HG03066 (cell line): Measurements from ENCODE around the gene NR2F6.
"Not testable (repeated sequence)": the region's sequence is repeated elsewhere in the genome, so short reads cannot be mapped to it uniquely, and the experiment has no call there.

Source experiments
- ATAC-seq: cut with Tn5 transposase; IDR thresholded peaks from one replicate; pipeline ENCODE4 v1.9.1; 2021; ENCODE audit warnings: low read depth; ENCODE audit not compliant: unreplicated experiment

Gene NR2F6

GRCh38 chr19:17245535-17245984 is at the start of gene NR2F6:
TSS of gene NR2F6 (minus strand) at chr19:17245919. CDS start at chr19:17245220, 699 bp downstream.
- ATAC-seq: no peak

DNA sequence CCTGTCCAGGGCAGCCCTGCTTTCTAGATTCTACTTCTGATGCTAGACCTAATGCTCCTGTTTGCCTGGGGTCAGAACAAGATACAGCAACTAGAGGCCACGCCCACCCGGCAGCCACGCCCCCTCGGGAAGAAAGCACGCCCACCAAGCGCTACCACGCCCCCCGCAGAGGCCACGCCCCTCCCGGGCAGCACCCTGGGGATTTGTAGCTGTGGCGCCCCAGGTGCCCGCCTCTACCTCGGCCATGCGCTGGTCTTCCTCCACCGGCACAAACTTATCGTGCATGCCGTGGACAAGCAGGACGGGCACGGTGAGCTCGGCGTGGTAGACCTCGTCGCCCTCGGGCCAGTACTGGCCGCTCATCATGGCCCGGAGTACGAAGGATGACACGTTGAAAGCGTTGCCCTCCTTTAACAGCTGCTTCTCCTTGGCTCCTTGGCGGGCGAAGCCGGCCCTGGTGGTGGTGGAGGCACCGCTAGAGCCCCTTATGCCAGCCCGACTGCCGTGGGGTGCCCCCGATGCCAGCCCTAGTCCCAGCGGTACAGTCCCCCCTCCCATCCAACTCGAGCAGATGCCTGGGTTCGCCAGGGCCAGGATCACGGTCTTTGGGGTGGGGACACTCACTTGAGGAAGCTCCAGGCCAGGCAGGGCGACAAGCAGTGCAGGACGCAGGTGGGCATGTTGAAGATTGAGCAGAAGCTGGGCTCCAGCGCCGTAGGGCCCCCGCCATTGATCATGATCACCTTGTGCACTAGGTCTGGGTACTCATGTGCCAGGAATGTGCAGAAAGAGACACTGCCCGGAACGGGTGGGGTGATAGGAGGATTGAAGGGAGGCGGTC is 48.6 kb upstream of the NR2F6 start:
- ATAC-seq: no peak

DNA sequence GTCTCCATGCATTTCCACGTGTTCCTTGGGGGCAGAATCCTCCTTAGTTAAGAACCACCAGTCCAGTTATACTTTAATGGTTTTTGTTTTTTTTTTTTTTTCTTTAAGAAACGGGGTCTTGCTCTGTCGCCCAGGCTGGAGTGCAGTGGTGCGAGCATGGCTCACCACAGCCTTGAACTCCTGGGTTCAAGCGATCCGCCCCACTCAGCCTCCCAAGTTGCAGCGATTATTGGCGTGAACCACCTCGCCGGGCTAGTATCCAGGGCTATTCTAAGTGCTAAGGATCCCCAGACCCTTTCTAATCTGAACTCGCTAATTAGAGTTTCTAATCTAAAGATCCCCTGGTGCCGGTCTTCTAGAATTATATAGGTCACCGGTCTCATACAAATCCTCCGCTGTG is 47.9 kb upstream of the NR2F6 start:
- ATAC-seq: no peak

DNA sequence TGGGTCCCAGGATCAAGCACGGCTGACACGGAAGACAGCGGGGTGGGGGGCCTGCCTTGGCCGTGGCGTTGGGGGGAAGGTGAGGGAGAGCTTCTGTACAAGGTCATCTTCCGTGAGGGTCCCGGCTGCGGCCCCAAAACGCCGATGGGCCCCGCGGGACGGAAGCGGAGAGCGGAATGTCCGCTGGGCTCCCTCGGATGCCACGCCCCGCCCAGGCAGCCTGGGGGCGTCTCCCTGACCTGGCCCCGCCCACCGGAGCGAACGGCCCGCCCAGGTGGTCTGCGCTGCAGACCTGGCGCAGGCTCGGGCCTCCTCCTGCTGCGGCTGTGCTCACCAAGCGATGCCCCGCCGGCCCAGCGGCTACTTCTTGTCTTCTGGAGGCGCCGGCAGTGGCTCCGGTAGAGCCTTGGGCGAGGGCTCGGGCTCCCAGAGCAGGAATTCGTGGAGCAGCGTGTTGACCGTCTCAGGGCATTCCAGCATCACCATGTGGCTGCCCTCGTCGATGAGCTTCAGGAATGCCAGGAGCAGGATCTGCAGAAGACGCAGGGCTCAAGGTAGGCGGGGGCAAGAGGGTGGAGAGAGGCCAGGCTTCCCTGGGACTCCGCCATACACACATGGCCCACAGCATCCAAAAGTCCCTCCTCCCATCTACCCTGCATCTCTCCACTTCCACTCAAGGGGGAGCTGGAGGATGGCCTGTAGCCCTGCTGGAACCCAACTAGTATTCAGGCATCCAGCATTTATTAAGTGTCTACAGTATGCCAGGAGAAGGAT is 46.8 kb upstream of the NR2F6 start:
- peak; percentile 65 for ATAC-seq

GRCh38 chr19:17289489-17289888 is 43.8 kb upstream of the NR2F6 start:
- no peak for ATAC-seq

DNA sequence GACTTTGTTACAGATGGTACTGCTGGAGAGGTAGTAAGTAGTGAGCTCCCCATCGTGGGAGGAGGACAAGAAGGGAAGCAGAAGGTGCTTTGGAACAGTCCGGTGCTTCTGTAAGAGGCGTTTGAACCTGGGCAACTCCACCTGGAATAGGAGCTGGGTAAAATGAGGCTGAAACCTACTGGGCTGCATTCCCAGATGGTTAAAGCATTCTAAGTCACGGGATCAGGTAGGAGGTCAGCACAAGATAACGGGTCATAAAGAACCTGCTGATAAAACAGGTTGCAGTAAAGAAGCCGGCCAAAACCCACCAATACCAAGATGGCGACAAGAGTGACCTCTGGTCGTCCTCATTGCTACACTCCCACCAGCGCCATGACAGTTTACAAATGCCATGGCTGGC is 41.0 kb upstream of the NR2F6 start:
- ATAC-seq: no peak

DNA sequence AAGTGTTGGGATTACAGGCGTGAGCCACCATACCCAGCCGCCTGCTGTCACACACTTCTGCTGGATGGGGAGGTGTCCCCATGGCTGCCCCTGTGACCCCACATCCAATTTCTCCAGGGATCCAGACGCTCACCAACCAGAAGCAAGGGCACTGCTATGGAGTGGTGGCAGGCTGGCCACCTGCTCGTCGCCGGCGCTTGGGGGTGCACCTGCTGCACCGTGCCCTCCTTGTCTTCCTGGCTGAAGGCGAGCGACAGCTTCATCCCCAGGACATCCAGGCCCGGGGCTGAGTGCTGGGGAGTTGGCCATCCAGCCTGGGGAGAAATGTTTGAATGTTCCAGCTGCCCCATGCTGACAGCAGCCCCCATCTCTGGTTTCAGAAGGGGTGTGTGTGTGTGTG is 40.5 kb upstream of the NR2F6 start:
- no peak for ATAC-seq

- ATAC-seq: no peak
These were observed 39.9 kb upstream of the NR2F6 start for GRCh38 chr19:17285415-17286135.

DNA sequence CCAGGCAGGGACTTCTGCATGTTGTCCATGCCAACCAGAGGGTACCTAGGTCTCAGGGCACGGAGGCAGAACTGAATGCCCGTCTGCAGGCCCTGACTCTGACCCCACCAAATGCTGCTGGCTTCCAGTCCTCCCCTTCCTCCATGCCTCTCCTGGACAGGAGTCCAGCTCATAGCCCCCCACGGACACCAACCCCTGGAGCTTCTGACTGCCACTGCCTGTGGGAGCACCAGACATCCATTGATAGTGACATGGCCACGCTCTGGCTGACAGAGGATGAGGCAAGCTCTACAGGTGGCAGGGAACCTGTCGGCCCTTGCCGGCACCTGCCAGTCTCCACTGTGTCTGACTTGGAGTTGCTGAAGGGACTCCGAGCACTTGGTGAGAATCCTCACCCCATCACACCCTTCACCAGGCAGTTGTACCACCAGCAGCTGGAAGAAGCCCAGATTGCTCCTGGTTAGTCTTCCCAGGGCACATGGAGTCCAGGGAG is 37.8 kb upstream of the NR2F6 start:
- ATAC-seq: no peak

DNA sequence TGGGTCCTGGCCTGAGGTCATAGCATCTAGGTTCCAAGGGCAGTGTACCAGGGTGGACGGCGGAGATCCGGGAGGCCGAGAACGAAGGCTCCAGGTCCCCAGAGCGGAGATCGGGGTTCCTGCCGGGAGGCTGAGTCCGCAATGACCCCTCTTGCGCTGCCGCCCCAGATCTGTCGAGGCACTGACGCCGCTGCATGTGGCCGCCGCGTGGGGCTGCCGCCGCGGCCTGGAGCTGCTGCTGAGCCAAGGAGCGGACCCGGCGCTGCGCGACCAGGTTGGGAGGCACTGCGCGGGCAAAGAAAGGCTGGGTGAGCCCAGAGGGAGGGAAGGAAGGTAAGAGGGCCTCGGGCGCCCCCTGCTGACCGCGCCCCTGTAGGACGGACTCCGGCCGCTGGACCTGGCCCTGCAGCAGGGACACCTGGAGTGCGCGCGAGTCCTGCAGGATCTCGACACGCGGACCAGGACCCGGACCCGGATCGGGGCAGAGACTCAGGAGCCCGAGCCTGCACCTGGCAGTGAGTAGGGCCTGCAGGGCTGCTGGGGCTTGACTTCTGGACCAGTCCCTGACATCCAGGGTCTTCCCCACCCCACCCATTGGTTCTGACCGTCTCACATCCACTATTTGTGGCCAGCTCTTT is 36.9 kb upstream of the NR2F6 start:
- ATAC-seq: peak; percentile 62

DNA sequence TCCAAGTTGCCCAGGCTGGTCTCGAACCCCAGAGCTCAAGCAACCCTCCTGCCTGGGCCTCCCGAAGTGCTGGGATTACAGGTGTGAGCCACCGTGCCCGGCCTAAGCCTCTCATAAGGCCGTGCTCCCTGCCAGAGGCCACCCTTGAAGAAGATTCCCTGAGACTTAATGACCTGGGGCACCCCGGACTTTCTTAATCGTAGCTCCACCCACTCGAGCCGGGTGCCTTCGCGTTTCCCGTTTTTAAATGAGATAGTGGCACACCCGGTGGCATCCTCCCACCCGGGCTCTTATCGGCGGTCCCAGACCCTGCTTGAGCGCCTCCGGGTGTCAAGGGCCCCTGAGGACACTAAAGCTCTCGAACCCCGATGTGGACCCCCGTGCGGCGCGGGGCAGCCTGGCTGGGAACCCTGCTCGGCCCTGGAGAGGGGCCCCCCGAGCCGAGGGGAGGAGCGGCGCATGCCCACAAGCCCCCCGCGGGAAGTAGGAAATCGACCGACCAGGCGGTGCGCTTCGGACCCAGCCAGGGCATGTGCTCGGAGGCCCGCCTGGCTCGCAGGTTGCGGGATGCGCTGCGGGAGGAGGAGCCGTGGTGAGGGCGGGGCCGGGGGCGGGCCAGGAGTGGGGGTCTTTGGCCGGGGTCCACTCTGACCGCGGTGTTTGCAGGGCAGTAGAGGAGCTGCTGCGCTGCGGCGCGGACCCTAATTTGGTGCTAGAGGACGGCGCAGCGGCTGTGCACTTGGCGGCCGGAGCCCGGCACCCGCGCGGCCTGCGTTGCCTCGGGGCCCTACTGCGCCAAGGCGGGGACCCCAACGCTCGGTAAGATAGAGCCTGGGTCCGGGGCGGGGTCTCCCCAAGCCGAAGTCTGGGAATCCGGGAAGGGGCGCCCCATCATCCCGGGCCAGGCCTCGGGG is 35.9 kb upstream of the NR2F6 start, which contains the start of gene ANKLE1:
TSS of gene ANKLE1 (plus strand) at position 511 of the 914 bp plus-strand sequence. CDS start at position 531, 20 bp downstream.
- no peak for ATAC-seq

GRCh38 chr19:17279436-17279835 is 33.7 kb upstream of the NR2F6 start:
- ATAC-seq: no peak

DNA sequence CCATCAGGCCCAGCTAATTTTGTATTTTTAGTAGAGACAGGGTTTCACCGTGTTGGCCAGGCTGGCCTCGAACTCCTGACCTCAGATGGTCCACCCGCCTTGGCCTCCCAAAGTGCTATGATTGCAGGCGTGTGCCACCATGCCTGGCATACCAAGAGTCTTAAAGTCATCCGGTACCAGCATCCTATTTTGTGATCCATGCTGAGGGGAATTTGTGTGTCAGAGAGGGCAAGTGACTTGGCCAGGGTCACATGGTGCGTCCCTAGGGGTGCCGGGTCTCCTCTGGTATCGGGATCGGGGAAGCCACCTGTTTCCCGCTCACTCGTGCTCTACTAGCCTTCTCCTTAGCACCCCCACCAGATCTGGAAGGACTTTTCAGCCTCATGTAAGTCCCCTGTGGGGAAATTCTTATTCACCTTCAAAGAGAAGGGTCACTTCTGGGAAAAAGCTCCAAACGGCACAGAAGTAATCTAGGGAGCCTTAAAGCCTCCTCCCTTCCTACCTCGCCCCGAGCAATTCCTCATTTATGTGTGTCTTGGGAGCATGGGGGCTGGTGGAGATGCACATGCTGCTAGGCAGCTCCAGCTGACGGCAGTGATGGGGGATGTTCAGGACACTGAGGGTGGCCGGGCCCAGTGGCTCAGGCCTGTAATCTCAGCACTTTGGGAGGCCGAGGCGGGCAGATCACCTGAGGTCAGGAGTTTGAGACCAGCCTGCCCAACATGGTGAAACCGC is 29.9 kb upstream of the NR2F6 start:
- no peak for ATAC-seq

DNA sequence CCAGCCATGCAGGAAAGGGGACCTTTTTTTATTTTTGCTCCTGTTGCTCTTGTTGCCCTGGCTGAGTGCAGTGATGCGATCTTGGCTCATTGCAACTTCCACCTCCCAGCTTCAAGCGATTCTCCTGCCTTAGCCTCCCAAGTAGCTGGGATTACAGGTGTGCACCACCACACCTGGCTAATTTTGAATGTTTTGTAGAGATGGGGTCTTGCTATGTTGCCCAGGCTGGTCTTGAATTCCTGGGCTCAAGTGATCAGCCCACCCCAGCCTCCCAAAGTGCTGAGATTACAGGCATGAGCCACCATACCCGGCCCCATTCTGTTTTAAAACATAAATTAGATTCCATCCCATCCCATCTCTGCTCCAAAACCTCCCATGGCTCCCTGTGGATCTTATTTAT is 29.2 kb upstream of the NR2F6 start:
- not testable (repeated sequence) for ATAC-seq

GRCh38 chr19:17268754-17269153 is 23.0 kb upstream of the NR2F6 start:
- no peak for ATAC-seq

GRCh38 chr19:17266975-17267788 is 21.5 kb upstream of the NR2F6 start, which contains the start of gene BABAM1:
TSS of gene BABAM1 (plus strand) at chr19:17267443. CDS start at chr19:17268807, 1,364 bp downstream.
- ATAC-seq: peak; percentile 95

- ATAC-seq: peak; percentile 18
These were observed 20.9 kb upstream of the NR2F6 start for GRCh38 chr19:17266589-17266974.

DNA sequence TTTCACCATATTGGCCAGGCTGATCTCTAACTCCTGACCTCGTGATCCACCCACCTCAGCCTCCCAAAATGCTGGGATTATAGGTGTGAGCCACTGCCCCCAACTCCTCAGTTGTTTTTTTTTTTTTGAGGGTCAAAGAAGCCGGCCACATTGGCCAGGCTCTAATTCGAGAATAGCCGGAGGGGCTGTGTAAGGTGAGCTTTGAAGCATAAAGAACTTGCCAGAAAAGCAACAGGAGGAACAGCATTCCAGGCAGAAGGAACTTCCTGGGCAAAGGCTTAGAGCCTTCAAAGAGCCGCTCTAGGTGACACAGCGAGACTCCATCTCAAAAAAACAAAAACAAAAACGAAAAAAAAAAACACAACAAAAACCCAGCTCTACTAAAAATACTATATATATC is 20.3 kb upstream of the NR2F6 start:
- no peak for ATAC-seq
